IPS-18c (cell line): Measurements from ENCODE around the gene RAD51B.

ENCODE experiments used
- H3K4me3 ChIP-seq: 2 replicates; pipeline ENCODE4 v1.7.0; 2013; ENCODE audit warnings: low read depth, mild to moderate bottlenecking, low read length, moderate library complexity; ENCODE audit not compliant: insufficient read depth
- H3K9me3 ChIP-seq: one replicate; pipeline ENCODE4 v1.6.1; 2013; ENCODE audit warnings: mild to moderate bottlenecking, low read length, moderate library complexity; ENCODE audit not compliant: control insufficient read depth, insufficient read depth

The RAD51B gene

GRCh38 chr14:68447581-68448251 lies 628.1 kb downstream of the RAD51B start:
- no peaks in the 10 kb centered on the region for H3K9me3 ChIP-seq
- no peak overlapping the region for H3K4me3 ChIP-seq

GRCh38 chr14:68448252-68448902 lies 628.8 kb downstream of the RAD51B start:
- no peak overlapping the region for H3K4me3 ChIP-seq

GRCh38 chr14:68449561-68450181 lies 630.1 kb downstream of the RAD51B start:
- Histone ChIP-seq H3K9me3 (no peaks in the 10 kb centered on the region), H3K4me3 (no peak overlapping the region)

More at GRCh38 chr14:68448252-68448902, 628.8 kb downstream of the RAD51B start:
- no peaks in the 10 kb centered on the region for H3K9me3 ChIP-seq

- Histone ChIP-seq H3K4me3 (no peak overlapping the region), H3K9me3 (no peaks in the 10 kb centered on the region)
These were observed 631.0 kb downstream of the RAD51B start for GRCh38 chr14:68450391-68451120.

- Histone ChIP-seq H3K9me3 (no peaks in the 10 kb centered on the region), H3K4me3 (no peak overlapping the region)
These were observed 632.3 kb downstream of the RAD51B start for GRCh38 chr14:68451696-68452373.

- Histone ChIP-seq H3K9me3 (no peaks in the 10 kb centered on the region), H3K4me3 (no peak overlapping the region)
These were observed 638.7 kb downstream of the RAD51B start for GRCh38 chr14:68458253-68458652.

- Histone ChIP-seq H3K4me3 (no peak overlapping the region), H3K9me3 (no peaks in the 10 kb centered on the region)
These were observed 639.4 kb downstream of the RAD51B start for GRCh38 chr14:68458840-68459469.

GRCh38 chr14:68459480-68460136 lies 640.0 kb downstream of the RAD51B start:
- Histone ChIP-seq H3K4me3 (no peak overlapping the region), H3K9me3 (no peaks in the 10 kb centered on the region)

GRCh38 chr14:68460541-68460940 lies 641.0 kb downstream of the RAD51B start:
- Histone ChIP-seq H3K4me3 (no peak overlapping the region), H3K9me3 (no peaks in the 10 kb centered on the region)

GRCh38 chr14:68461086-68461485 lies 641.5 kb downstream of the RAD51B start:
- Histone ChIP-seq H3K9me3 (no peaks in the 10 kb centered on the region), H3K4me3 (no peak overlapping the region)

GRCh38 chr14:68462683-68463082 lies 643.1 kb downstream of the RAD51B start:
- H3K9me3 ChIP-seq, result no peaks in the 10 kb centered on the region
- H3K4me3 ChIP-seq, result no peak overlapping the region

GRCh38 chr14:68463299-68463698 lies 643.7 kb downstream of the RAD51B start:
- H3K9me3 ChIP-seq, result no peaks in the 10 kb centered on the region
- H3K4me3 ChIP-seq, result no peak overlapping the region

- no peak overlapping the region for H3K4me3 ChIP-seq
- H3K9me3 ChIP-seq, result no peaks in the 10 kb centered on the region
These were observed 644.3 kb downstream of the RAD51B start for GRCh38 chr14:68463705-68464374.

GRCh38 chr14:68464711-68465110 lies 645.1 kb downstream of the RAD51B start:
- no peak overlapping the region for H3K4me3 ChIP-seq
- no peaks in the 10 kb centered on the region for H3K9me3 ChIP-seq

- Histone ChIP-seq H3K4me3 (no peak overlapping the region), H3K9me3 (no peaks in the 10 kb centered on the region)
These were observed 647.0 kb downstream of the RAD51B start for GRCh38 chr14:68466491-68466977.

GRCh38 chr14:68467425-68467824 lies 647.8 kb downstream of the RAD51B start:
- Histone ChIP-seq H3K4me3 (no peak overlapping the region), H3K9me3 (no peaks in the 10 kb centered on the region)
